ENCODE results near the gene IL17C.
A peak's percentile ranks its signal among the peaks of the same experiment; 100 is the strongest.

Gene IL17C

DNA sequence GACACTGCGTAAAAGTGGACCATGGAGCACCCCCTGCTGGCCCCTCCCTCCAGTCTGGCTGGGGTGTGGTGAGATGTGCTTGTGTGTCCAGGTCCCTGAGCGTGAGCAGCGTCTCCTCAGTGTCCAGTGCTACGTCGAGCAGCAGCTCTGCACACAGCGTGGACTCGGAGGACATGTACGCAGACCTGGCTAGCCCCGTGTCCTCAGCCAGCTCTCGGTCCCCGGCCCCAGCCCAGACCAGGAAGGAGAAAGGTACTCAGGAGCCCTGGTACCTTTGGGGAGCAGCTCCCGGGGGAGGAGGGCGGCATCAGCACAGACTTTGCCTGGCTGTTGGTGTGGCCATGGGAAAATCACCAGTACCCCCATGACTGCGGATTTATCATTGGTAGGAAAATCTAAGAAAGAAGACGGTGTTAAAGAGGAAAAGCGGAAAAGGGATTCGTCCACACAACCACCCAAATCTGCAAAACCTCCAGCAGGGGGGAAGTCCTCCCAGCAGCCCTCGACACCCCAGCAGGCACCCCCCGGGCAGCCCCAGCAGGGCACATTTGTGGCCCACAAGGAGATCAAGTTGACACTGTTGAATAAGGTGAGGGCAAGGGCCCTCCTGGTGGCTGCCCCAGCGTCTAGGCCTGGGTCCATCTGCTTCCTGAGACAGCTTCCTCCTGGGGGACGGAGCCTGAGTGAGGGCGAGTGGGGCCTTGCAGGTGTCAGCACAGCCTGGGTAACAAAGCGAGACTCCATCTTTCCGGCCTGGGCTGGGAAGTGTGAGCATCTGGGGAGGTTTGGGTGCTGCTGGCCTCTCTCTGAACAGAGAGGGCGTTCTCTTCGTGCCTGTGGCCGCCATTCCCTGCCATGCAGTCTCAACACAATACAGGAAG, 10.6 kb upstream of the IL17C start:
- no peak for DNase-seq (ENCODE audit: low read depth in 2 of 3, low spot score in 1 of 3)

DNA sequence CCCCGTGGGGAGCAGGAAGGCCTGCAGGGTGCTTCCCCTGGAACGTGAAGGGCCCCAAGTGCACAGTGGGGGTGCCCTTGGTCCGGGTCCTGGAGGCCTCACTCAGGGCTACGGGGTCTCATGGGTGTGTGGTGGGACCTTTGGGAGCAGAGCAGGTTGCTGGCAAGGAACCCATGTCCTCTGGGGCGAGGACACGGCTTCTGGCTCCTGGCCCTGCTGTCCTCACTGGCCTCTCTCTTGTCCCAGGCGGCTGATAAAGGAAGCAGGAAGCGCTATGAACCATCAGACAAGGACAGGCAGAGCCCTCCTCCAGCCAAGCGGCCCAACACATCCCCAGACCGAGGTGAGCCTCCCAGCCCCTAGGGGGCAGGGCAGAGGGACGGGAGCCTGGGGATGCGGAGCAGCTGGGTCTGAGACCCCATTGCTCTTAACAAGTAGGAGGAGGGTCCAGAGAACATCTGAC, 9.8 kb upstream of the IL17C start:
- no peak for DNase-seq (ENCODE audit: low read depth in 2 of 3, low spot score in 1 of 3)

DNA sequence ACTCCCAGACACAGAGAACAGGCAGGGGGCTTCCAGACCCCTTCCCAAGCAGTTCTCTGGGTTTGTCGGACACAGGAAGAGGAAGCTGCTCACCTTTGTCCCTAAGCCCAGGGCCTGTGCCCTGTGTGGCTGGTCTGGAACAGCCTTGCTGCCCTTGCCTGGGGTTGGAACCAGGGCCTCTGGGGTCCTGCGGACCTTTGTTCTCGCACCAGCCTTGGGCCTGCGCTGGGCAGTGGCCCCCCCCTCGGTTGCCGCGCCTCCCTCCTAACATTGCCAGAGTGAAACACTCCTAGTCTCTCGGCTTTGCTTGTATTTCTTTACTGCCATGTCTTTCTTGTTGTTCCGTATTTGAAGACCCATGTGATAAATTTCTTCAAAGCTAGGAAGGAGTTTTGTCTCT, 8.5 kb upstream of the IL17C start:
- DNase-seq (ENCODE audit: low read depth in 2 of 3, low spot score in 1 of 3): no peak

DNA sequence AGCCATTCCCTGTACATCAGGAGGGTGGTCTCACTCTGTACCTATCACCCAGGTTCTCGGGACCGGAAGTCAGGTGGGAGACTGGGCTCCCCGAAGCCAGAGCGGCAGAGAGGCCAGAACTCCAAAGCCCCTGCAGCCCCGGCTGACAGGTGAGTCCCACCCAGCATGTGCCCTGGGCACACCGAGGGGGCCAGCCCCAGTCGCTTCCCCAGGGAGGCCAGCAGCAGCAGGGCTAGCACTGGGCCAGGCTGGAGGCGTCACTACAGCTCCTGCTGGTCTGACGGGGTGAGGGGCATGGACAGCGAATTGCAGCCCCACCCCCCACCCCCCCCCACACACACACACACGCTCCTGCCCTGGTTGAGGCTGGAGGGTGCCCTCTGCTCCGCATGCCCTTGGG, 7.9 kb upstream of the IL17C start:
- DNase-seq (ENCODE audit: low read depth in 2 of 3, low spot score in 1 of 3): no peak

DNA sequence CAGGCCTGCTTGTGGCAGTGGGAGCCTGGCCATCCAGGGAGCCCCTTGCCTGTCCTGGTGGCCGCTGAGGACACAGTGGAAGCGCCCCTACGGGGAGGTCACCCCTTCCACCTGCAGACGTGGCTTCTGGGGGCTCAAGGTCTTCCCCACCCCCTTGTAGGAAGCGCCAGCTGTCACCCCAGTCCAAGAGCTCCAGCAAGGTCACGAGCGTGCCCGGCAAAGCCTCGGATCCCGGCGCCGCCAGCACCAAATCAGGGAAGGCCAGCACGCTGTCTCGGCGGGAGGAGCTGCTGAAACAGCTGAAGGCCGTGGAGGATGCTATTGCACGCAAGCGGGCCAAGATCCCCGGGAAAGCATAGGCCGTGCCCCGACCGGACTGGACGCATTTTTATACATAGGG, 7.4 kb upstream of the IL17C start:
- no peak for DNase-seq (ENCODE audit: low read depth in 2 of 3, low spot score in 1 of 3)

DNA sequence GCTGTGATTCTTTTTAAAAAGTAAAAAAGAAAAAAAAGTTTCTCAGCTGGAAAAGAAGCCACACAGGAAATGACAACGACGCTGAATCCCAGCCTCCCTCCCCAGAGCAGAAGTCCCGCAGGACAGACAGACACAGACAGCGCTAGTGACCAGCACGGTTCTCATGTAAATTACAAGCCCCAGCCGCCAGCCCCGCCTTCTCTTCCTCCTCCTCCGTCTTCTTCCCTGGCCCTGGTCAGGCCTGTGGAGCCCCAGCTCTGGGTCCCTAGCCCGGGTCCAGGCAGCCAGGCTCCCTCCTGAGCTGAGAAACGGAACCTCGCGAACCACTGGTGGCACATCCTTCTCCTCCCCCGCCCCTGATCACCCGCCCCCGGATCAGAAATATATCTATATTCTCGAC, 7.0 kb upstream of the IL17C start:
- no peak for DNase-seq (ENCODE audit: low read depth in 2 of 3, low spot score in 1 of 3)

DNA sequence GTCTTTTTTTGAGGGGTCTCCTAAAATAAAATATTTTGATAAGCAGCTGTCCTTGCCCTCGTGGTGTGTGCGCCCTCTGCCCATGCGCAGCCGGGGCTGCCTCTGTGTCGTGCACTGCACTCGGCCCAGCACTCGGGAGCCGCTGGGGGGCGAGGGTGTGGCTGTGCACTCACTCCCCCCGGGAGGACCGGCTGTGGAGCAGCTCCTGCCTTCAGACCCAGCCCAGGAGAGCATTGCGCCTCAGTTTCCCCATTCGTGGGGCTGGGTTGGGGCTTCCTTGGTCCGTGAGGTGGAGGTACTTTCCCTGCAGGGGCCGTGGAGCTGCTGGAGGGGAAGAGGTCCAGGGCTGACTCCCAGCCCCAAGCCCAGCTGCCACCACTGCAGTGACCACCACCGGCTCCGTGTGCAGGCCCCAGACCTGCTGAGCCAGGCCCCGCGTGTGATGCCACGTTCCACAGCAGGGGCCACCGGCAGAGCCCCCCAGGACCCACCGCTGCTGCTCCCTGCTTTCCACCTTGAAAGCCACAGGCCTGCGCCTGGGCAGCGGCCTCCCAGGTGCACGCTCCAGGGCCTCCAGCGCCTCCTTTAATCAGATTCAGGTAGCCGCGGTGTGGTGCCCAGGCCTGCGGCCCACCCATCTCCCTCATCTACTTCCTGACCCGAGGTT, 6.3 kb upstream of the IL17C start:
- DNase-seq (ENCODE audit: low read depth in 2 of 3, low spot score in 1 of 3): no peak

DNA sequence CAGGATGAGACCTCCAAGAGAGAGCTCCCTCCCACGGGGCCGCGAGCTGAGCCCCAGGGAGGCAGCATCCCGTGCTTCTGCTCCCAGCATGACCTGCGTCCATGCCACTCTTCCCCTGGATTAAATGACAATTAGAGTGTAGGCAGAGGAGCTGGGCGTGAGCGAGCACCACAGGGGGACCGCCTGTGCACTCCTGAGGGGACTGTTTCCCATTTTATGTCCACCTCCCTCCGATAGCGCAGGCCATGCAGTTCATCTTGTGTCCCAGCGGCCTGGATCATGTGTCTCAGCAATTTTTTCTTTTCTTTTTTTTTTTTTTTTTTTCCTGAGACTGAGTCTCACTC, 5.8 kb upstream of the IL17C start:
- no peak for DNase-seq (ENCODE audit: low read depth in 2 of 3, low spot score in 1 of 3)

DNA sequence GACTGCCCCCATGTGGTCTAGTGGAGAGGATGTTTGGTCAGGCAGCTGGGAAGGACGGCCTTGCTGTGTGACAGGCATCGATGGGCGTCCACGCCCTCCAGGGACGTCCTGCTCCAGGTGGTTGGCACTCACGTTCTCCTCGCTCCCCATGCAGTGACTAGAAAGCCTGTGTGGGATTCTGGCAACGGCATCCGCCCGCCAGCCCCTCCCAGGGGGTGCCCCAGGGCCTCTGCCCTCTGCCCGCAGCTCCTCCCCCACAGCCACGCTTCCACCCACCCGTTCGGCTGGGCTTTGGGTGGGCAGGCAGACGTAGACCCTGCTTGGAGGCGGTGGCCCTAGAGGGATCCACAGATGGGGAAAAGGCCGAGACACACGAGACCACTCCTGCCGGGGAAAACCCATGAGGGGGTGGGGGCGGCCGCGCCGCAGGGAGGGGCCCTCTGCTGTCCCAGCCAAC, 4.7 kb upstream of the IL17C start:
- peak in 1 of 3 donors; percentile 41 for DNase-seq (ENCODE audit: low read depth in 2 of 3, low spot score in 1 of 3)

DNA sequence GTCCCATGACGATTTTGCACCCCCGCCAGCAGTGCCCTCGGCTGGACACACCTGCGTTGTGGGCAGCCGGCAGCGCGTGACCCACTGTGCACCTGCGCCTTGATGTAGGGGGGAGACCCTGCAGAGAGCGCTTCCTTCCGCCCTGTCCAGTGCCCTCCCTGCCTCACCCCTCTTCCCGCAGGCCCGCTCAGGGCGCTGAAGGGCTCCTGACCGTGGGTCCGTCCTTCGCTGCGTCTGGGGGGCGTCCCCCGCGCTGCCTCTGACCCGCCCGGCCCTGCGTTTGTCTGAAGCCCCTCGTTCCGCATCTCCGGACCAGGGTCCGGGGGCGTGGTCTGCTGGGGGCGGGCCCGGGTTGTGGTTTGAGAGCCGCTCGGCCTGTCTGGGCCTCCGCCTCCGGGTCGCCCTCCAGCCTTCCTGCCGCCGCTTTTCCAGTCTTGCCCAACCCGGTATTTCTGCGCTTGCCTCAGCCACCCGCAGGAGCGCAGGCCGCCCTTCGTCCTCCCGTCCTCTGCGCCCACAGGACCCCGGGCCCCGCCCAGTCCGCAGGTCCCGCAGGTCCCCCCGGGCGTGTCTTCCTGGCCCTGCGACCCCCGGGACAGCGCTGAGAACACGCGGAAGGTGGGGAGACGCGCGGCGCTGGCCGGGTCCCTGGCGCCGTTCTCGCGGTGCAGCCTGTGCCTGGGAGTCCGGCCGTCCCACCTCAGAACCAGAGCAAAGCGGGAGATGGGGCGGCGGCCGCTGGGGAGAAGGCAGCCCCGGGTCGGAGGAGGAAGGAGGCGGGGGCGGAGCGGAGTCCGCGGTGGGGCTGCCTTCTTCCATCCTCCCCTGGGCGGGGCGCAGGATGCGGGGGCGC, 4.0 kb upstream of the IL17C start:
- peak in 1 of 3 donors; percentile 42 for DNase-seq (ENCODE audit: low read depth in 2 of 3, low spot score in 1 of 3)

DNA sequence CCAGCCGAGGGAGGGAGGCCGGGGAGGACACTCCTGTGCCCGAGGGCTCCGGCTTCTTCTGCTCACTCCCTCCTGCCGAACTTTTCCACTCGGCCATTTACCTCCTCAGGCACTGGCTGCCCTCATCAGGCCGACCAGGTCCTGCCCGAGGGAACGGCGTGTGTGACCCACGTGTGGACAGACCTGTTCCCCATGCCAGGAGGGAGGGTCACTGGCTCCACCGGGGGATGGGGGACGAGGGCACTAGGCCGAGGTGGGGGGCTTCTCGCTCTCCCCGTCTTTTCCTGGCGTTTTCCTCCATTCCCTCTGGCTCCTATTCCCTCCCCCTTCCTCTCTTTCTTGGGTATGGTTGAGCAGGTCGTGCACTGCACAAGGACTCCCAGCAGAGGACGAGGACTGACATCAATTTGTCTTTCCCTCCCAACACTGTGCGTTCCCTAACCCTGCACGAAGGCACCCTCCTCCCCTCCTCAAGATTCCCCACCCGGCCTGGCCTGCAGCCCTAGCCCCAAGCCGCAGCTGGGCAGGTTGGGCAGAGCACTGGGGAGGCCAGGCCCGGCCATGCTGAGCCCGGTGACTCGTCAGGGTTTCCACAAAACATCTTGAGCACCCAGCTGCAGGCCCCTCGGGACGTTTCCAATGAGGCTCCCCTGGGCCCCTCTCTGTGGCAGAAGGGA, 3.2 kb upstream of the IL17C start:
- DNase-seq (ENCODE audit: low read depth in 2 of 3, low spot score in 1 of 3): no peak

DNA sequence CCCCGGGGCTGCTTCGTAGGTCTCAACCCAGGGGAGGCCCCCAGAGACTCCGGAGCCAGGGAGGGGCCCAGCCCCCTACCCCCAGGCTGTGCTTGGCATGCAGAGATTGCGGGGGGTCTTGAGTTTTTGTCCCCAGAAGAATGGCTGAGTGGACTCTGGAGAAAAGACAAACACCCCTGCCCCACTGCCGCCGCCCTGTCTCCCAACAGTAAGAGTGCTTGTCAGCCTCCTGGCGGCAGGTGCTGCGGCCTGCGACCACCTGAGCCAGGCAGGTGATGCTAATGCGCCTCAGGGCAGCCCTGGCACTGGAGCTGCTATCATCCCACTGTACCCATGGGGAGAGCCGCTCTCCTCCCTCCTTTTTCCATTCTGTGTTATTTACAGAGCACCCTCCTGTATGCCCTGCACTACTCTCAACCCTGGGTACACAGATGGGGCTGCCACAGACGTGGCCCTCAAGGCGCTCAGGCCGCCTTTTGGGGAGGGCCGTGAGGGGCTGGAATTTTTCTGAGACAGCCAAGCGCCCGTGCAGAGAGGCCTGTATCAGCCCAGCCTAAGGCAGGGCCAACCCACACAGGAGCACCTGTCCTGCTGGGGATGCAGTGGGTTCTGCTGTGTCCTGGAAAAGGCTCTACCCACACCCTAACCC, 2.6 kb upstream of the IL17C start:
- DNase-seq (ENCODE audit: low read depth in 2 of 3, low spot score in 1 of 3): no peak

DNA sequence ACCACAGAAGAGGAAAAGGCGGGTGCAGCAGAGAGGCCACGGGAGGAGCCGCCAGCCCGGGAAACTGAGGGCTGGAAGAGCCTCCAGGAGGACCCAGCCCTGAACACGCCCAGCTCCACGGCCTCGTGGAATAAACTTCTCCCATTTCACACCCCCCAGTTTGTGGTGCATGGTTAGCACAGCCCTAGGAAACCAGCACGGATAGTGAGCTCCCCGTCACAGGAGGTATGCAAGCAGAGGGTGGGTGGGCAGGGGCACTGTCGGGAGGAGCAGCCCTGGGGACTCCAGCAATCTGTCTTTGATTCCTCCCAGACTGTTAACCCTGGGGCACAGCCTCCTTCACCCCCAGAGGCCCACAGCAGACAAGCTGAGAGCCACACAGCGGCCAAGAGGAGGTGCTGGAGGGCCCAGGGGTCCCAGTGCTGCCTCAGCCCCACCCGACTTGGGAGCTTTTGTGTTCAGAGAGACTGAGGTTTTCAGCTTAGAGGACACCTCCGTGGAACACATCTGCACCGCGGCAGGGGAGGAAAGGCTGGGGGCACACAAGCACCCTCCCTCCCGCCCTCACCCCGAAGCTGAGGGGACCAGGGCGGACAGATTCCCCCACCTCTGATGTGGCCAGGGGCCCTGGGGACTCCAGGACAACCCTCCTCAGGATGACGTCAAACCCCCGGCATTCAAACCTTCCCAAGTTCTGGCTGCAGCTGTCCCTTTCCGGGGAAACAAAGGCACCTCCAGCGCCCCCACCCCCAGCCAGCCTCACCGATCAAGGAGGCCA, 1.7 kb upstream of the IL17C start:
- DNase-seq (ENCODE audit: low read depth in 2 of 3, low spot score in 1 of 3): no peak

DNA sequence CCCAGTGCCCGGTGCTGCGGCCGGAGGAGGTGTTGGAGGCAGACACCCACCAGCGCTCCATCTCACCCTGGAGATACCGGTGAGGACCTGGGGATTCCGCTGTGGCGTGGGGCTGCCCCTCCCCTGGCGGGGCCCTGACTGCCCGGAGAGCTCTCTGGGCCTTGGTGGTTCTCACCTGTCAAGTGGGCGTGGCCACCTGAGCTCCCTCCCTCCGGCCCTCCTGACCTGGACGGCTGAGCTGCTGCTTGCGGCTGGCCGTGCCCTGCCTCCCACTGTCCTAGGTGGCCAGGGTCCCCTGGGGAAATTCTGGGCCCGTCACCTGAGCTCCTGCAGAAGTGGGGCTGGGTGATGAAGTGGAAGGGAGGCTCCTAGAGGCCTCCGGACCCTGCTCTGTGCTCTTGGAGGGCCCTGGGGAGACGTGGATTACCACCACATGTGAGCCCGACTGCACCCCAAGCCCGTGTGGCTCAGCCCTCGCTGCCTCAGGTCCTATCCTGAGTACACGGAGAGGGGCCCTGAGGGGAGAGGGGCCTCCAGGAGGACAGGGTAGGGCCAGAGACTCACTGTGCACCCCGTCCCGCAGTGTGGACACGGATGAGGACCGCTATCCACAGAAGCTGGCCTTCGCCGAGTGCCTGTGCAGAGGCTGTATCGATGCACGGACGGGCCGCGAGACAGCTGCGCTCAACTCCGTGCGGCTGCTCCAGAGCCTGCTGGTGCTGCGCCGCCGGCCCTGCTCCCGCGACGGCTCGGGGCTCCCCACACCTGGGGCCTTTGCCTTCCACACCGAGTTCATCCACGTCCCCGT, 1.1 kb downstream of the IL17C start:
- DNase-seq (ENCODE audit: low read depth in 2 of 3, low spot score in 1 of 3): no peak

DNA sequence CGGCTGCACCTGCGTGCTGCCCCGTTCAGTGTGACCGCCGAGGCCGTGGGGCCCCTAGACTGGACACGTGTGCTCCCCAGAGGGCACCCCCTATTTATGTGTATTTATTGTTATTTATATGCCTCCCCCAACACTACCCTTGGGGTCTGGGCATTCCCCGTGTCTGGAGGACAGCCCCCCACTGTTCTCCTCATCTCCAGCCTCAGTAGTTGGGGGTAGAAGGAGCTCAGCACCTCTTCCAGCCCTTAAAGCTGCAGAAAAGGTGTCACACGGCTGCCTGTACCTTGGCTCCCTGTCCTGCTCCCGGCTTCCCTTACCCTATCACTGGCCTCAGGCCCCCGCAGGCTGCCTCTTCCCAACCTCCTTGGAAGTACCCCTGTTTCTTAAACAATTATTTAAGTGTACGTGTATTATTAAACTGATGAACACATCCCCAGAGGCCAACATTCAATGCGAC, 1.7 kb downstream of the IL17C start:
- DNase-seq (ENCODE audit: low read depth in 2 of 3, low spot score in 1 of 3): no peak

DNA sequence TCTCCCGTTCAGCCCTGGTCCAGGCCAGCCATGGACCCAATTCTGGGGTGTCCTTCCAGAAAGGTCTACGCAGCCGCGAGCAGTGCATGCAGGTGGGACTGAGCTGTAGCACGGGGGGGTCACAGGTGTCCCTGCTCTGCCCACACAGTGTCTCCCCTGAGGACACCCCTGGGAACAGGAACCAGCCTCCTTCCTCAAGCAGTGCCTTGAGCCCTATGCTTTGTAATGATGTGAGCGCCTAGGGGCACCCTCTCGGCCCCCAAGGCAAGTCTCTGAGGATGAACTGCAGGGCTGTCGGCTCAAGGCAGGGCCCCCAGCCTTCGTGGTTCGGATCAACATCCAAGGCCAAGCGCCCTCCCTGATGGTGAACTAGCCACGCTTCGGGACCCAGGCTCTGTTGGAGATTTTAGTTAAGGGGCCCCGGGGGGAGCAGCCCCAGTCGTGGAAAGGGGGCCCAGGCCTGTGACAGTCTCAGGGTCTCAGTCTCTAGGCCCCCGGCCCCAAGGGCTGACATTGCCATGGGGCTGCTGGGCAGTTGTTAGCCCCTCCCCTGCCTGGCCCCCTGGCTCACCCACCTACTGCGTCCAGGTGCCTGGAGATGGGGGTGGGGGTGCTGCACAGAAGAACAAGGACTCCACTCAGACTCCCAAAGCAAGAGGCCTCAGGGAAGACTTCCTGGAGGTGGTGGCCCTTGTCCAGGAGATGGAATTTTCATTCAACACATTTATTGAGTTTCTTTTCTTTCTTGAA, 2.3 kb downstream of the IL17C start:
- DNase-seq (ENCODE audit: low read depth in 2 of 3, low spot score in 1 of 3): no peak

DNA sequence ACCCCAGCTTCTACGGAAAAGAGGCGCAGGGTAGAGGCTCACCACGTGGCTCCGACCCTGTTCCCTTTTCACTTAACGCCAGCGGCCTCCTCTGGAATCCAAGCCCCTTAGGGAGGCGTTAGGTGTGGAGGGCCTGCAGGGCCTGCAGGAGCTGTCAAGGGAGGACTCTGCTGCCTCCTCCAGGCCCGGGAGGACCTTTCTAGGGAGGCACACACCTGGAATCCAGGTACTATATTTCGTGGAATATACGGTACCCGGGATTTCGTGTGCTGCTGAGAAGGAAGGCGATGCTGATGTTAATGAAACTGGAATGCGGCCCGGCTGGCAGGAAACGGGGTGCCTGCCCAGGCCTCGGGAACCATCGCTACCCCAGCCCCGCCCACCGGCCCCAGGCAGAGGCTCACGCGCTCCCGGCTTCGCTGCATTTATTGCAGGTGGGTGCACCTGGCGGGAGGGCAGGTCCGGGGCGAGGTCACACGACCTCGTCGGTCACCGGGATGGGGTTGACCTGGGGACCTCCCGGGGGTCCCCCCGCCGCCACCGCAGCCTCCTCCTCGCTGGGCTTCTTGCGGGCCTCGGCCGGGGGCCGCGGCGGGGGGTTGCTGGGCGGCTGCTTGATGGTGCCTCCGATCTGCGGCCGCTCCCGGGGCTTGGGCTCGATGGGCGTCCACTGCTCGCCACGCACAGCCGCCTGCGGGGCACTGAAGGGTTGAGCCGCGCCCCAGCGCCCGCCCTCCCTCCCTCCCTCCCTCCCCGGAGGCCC, 4.7 kb downstream of the IL17C start:
- no peak for DNase-seq (ENCODE audit: low read depth in 2 of 3, low spot score in 1 of 3)

DNA sequence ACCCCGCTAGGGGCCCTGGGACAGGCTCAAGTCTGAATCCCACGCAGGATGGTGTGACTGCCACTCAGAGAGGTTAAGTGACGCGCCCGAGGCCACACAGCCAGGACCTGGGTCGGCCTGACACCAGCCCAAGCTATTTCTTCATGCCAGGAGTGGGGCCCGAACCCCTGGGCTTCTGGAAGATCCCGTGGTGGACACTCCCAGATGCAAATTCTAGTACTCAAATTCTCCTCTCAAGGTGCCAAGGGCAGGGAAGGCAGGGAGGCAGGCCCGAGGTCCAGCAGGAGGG, 5.2 kb downstream of the IL17C start:
- no peak for DNase-seq (ENCODE audit: low read depth in 2 of 3, low spot score in 1 of 3)
